Activated CD4-positive, alpha-beta T cell treated with anti-CD3 and anti-CD28 coated beads for 48 hours (primary cell): ENCODE measurements around the gene NGFR.

ENCODE experiments used
- DNase-seq: peaks from one replicate; pipeline ENCODE4 v3.0.0-alpha.2; 2020

The NGFR gene

DNA sequence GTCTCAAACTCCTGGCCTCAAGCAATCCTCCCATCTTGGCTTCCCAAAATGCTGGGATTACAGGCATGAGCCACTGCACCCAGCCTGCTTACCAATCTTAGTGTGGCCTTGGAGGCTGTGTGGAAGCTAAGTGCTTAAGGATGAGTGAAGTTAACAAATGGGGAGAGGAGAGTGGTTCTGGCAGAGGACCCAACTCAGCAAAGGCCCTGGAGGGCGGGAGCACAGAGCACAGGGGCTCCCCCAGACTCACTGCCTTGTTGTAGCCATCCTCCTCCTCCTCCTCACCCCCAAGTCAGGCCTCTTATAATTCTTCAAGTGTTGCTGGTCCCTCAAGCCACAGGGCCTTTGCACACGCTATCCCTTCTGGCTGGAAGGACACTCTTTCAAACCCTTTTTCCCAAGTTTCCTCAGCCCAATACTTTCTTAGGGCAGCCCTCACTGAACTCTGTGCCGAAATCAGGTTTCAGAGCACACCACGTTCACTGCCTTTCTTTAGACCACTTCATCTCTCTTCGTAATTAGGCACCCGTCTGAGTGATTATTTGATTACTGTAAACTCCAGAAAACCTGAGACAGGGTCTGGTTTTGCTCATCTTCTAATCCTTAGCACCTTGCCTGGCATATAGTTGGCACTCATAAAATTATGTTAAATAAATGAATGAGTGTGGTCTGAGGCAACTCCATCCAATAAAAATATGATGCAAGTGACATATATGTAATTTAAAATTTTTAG lies 23.4 kb downstream of the NGFR start:
- DNase-seq: no peak

DNA sequence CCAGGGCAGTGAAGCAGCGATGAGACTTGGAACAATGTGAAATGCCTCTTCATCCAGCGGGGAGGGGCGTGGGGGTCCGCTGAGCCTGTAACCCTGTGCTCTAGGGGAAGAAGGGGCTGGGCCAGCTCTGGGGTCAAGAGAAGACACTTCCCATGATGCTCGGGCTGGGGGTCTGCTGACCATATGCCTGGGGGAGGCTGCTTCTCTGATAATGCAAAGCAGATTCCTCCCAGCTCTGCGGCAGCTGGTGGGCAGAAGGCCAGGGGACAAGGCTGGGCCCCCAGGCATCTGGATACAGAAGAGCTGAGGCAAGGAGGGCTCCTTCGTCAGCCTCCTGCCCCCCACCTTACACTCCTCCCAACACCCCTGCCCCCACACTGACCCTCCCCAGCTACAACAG lies 24.7 kb downstream of the NGFR start:
- DNase-seq: no peak

DNA sequence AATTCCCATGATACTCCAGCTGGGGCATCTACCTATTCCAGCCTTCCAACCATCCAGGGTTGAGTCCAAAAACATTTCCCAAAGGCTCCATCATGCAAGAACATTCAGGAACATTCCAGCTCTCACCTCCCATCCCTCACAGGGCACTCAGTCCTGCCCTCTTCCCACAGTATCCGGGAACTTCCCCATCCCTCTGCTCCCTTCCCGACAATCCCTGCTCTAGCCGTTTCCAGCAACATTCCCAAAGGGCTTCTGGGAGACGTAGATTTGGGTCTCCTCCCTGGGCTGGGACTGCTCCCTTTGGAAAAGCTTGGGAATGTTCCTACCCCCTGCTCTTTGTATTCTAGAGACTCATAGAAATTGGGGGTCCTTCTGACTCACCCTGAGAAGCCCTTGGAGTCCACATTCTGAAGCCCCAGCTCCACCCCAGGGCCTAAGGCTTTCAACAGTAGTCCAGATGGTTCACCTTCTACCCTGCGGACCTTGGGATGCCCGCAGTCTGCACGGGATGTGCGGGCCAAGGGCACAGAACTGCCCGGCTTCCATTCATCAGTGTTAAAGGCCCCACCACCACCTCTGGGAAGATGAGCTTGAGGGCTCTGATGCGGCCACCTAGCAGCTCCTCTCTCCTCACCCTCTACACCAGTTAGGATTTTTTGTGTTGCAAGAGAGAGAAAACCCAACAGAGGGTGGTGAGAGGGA lies 25.4 kb downstream of the NGFR start:
- DNase-seq: no peak

DNA sequence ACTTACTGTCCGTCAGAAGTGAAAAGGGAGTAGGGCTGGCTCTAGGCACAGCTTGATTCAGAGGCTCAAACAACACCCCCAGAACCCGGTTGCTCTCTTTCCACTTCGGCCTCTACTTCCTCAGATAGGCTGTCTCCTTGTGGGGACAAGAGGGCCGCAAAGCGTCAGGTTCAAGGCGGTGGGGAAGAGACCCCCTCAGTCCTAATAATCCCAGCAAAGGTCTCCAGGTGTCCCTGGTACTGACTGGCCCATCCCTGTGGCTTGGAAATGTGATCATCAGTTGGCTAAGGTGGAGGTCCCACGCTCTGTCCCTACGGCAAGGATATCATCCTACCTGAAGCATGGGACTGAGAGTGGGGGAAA lies 26.0 kb downstream of the NGFR start:
- no peak for DNase-seq

DNA sequence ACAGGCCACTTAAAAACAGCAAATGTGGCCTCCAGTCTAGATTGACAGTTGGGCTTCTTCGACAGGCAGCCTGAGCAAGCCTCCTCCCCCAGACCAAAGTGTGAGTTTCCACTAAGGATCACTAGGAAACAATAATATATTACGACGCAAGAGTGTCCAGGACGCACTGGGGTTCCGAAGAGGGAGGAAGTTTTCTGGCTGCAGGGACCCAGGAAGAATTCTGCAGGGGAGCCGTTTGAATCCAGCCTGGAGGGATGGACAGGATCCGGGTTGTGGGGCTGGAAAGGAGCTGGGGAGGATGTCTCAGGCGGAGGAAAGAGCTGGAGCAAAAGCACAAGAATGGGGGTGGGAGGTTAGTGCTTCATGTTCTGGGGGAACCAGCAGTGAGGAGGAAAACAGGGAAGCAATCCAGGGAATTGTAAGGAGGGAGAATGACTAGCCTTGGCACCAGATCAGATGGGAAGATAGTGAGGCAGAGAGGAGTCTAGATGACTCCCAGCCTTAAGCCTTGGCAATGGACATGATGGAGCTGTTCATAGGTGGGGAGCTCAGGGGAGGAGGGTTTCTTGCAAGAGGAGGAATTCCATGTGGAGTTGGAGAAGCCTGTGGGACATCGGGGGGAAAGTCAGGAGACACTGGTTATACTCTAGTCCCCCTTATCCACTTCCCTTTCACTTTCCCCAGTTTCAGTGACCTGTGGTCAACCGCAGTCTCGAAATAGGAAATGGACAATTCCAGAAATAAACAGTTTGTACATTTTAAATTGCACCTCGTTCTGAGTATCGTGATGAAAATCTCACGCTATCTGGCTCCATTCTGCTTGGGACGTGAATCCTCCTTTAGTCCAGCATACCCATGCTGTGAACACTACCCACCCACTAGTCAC lies 26.6 kb downstream of the NGFR start:
- DNase-seq: no peak

DNA sequence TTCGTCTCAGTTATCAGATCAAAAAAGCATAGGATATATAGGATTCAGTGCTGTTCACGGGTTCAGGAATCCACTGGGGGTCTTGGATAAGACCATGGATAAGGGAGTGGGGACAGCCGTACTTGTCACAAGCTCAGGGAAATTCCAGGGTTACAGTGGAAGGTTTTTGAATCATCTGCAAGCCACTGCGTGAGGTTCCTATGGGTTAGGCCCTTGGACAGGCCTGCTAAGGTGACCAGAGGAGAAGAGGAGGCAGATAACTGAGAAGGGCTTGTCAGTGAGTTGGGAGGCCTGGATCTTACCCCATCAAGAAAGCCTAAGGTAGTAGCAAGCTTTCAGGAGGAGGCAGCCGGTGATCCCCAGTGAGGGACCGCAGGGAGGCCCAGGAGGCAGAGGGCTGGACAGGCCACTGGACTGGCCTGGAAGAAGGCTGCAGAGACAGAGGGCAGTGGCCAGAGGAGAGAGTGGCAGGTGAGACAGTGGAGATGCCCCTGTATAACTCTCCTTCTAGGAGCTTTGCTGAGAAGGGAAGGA lies 27.3 kb downstream of the NGFR start:
- no peak for DNase-seq

DNA sequence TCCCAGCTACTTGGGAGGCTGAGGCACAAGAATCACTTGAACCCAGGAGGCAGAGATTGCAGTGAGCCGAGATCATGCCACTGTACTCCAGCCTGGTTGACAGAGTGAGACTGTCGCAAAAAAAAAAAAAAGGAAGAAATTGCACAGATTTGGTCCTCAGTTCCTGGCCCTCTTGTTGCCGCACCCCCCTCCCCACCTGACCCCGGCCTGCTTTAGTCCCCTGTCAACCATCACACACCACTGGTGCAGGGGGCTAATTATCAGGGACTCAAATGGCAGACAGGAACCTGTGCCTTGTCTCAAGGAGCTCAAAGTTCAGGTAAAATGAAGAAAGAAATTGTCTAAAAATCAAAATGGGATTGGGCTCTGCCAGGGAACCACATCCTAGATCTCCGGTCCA lies 28.1 kb downstream of the NGFR start:
- no peak for DNase-seq

DNA sequence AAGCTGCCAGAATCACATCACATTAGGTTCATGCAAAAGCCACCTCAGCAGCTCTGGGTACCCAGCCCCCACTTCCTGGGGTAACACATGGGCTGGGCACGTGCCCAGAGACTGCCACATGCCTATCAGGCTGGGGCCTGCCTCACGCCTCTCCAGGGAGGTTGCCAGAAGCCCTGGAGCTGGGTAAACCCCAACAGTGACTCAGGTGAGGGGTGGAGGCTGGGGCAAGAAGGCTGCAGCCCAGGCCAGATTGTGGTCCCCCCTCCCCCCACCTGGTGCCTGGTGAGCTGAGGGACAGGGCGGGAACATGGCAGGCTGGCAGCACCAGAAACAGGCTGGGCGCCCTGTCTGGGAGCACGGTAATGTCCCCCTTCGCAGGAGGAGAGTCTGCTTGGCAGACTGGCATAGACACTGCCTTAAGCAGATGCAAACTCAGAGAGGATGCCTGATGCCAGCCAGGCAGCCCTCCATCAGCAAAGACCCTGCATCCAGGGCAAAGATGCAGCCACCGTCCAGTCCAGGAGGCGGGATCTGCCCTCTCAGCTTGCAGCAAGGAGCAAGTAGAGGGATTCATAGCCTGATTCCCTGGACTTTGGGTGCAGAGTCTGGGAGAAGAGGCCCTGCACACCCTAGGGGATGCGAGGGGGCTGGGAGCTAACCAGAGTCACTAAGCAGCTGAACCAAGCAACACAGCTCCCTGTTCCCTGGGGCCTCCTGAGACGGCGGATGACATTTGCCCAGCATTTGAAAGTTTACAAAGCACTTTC lies 28.8 kb downstream of the NGFR start:
- peak; percentile 10 for DNase-seq

DNA sequence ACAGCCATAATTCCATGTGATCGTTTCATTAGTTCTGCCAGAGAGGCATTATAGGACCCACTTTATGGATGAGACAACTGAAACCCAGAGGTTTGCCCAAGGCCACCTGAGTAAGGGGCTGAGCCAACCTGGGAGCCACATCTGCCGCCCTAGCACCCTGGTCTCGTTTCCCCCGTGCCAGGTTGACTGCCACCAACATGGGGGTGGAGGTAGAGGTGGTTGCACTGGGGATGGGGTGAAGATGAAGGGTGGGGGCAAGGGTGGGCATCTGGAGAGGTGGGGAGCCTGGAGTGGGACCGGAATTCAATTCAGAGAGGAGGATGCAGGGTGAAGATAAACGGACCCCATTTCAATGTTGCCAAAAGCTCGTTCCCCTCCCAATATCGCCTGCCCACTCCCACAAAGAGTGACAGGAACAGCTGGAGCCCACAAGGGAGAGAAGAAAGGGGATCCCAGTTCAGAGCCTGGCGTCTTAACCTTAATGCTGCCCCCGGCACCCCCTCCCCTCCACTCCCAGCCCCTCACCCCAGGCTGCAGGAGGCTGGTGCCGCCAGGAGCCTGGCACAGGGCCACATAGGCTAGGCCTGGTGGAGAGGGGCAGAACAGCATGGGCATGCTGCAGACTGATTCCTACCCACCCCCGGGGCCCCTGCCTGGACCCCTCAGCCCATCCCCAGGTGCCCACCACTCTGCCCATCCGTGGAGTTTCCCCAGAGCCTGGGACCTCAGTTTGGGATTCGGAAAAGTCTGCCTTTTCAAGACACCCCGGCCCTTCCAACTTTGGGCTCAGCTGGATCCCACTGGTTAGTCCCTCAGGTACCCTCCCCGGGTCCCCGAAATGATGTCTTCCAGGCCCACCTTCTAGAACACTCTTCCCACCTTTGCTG lies 29.6 kb downstream of the NGFR start:
- DNase-seq: no peak

DNA sequence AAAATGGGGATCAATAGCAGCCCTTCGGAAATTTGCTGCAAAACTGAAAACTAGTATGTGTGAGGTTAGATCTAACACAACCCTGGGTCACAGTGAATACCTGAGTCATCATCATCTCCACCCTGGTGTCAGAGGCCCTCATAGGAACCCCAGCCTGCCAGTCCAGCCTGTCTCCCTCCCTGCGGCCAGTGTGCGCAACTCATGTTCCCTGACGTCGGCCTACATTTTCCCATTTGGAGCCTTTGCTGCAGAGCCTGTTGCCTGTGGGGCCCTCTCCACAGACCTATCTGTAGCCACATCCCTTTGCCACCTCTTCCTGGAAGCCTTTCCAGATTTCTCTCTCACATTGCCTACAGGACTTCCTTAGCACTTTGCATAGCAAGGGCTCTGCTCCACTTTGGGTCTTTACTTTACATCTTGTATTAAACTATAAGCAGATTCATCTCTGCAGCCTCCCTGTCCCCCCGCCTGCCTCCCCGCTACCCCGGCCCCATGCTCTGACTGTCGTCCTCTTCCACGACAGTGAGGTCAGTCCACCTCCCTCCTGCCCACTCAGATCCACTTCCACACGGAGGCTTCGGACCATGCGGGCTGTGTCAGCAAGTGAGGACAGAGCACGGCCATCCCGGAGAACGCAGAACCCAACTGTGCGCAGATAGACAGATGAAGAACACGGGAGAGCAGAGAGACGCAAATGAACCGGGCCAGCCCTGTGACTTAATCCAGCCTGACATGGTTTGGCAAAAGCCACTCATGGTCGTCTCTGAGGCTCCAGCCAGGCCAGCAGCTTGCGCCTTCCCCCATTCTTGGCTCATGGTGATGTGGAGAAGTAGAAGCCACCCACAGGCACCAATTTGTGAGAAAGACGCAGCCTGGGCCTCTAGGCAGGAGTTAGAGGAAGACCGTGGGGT lies 31.0 kb downstream of the NGFR start:
- DNase-seq: no peak

DNA sequence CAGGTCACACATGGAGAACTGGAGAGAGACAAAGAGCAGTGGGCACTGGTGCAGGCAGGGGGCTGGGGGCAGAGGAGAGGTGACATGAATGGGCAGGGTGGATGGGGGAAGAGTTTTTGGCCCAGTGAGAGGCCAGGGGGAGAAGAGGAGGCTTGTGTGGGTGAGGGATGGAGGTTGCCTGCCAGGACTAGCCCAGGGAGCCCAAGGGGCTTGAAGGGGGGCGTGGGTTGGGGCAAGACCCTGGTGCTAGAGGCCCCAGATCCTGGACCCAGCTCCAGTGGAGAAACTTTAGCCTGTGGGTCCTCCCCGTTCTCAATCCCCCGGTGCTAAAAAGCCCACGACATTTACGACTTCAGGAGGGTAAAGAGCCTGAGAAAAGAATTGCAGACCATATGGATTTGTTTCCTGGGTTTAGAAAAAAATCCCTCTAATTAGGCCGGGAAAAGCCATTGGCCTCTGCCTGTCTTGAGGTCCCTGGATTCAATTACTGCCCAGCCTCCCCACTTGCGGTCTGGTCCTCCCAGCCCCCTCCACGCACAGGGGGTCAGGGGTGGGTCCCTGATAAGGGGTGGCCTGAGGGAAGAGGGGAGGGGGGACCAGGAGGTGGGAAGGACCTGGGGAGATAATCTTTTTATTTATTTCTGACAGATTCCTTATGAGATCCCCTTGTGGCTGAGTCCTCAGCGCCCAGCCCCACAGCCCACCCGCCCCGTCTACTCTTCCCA lies 33.0 kb downstream of the NGFR start:
- DNase-seq: no peak

DNA sequence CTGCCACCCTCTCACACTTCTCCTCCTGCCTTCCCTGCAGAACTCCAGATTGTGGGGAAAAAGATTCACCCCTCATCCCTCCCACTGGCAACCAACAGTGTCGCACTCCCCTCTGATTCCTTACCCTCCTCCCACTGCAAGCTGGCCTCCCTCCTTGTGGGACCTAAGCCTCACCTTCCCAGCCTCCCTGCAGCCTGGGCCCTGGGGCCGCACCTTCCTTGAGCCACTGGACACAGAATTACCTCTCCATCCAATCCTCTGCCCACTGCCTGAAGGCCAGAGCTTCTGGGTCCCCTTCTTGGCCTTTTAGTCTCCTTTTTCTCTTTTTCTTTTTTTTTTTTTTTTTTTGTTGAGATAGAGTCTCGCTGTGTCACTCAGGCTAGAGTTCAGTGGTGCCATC lies 33.9 kb downstream of the NGFR start:
- no peak for DNase-seq

DNA sequence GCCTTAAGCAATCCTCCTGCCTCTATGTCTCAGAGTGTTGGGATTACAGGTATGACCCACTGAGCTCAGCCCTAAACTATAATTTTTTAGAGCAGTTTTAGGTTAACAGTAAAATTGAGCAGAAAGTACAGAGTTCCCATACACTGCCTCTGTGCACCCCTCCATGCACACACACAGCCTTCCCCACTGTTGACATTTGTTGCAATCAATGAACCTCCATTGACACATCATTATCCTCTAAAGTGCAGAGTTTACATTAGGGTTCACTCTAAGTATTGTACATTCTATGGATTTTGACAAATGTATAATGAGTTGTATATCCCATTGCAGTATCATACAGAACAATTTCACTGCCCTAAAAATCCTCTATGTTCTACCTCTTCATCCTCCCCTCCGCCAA lies 35.0 kb downstream of the NGFR start:
- no peak for DNase-seq

DNA sequence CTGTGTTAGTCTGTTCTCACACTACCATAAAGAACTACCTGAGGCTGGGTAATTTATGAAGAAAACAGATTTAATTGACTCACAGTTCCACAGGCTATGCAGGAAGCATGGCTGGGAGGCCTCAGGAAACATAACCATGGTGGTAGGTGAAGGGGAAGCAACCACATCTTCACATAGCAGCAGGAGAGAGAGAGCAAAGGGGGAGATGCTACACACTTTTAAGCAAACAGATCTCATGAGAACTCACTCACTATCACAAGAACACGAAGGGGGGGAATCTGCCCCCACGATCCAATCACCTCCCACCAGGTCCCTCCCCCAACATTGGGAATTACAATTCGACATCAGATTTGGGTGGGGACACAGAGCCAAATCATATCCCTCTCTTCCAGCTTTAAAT lies 48.8 kb downstream of the NGFR start:
- DNase-seq: no peak

DNA sequence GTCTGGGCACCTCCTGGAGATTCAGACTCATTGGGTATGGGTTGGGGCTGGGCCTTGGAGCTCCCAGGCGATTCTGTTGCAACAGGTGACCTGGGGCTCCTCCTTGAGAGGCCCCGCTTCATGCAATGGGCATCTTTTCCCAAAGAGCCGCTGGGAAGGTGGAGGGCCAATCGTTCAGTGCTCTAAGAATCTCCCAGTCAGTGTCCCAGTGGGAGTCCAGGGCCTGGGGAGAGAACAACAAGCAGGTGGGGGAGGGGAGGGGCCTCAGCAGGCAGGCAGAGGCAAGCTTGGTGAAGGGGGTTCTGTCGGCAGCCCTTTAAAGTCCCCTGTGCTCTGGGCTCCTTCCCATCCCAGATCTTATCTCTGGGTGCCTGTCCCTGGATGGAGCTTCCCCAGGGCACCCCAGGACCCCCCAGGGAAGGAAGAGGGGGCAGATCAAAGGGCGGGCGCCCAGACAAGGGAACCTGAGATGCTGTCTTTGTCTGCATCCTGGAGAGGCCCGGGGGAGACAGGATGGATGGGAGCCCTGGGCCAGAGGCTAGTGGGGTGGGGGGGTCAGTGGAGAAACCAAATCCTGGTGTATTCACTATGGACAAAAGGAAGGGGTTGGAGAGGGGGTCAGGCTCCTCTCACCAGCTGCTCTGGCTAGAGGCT lies 50.0 kb downstream of the NGFR start:
- no peak for DNase-seq

DNA sequence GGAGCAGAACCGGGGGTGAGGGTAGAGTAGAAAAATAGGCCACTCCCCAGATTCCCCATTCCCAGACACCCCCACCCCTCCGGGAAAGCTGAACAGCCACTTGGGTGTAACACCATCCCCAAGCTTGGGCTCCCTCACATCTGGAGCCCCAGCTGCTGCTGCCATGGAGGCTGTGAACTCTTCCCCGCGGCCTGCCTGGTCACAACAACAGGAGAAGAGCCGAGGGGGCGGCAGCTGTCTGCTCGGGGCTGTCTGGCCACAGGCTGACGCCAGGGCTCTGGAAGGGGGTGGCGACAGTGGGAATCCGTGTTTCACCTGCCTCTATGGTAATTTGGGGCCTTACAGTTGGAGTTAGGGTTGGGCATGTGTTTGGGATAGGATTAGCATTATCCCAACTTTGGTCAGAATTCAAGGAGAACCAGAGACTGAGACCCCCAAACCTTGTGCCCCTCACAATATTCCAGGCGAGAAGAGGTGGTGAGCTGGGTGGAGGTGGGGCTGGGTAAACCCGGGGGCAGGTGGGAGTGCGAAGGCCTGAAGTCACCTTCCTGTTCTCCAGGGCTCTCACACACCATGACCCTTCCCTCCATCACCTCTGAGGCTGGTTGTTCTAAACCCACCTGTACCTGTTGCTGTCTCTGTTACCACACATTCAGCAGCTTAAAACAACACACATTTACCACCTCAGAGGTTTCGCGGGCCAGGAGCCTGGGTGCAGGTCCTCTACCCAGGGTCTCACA lies 50.9 kb downstream of the NGFR start:
- DNase-seq: no peak

DNA sequence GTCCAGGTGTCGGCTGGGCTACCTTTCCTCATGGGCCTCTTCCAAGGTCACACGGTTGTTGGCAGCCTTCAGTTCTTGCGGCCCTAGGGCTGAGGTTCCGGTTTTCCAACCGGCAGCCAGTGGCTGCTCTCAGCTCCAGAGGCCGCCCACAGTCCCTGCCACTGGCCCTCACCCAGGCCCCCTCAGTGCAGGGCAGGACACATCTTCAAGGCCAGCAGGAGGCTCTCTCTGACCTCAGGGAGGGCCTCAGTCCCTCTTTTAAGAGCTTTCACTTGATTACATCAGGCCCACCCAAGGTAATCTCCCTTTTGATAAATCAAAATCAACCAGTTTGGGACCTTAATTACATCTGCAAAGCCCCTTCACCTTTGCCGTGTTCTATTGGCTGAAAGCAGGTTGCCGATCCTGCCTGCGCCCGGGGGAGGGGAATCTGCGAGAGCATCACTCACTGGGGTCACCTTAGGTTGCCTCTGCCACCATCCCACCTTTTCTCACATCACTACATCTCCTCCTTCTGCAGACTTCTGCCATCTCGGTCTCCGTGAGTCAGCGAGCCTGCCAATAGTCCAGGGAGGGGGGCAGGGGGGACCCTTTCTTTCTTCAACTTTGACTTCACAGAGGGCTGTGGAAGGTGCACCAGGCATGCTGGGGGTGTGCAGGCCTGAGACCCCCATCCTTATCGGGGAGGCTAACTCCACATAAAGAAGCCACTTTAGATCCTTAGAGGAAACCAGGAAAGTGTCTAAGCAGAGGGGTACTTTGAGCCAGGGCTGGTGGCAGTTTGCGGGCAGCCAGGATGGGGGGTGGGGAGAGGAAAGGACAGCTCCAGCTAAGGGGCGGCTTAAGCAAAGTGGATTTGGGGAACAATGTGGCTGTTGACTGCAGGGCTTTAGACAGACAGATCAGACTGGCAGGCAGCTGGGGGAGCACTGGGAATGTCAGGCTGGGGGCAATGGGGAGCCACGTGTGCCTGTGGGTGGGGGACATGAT lies 51.7 kb downstream of the NGFR start:
- DNase-seq: no peak
